Ishikawa (cell line): ENCODE results near the gene SGTA.

Experiments used
- CREB1 ChIP-seq: IDR thresholded peaks from 2 replicates; pipeline ENCODE4 v1.6.1; 2012; ENCODE audit warnings: low read depth
- EP300 ChIP-seq: IDR thresholded peaks from 2 replicates; pipeline ENCODE4 v1.6.1; 2012; ENCODE audit warnings: borderline replicate concordance
- FOXM1 ChIP-seq: IDR thresholded peaks from 2 replicates; pipeline ENCODE4 v1.6.1; 2012; ENCODE audit warnings: low read depth, borderline replicate concordance
- RAD21 ChIP-seq: IDR thresholded peaks from 2 replicates; pipeline ENCODE4 v1.6.1; 2012; ENCODE audit warnings: low read depth
- USF1 ChIP-seq: IDR thresholded peaks from 2 replicates; pipeline ENCODE4 v1.6.1; 2012
- TF ChIP-seq, protein P1 (sequence below): IDR thresholded peaks from 2 replicates; pipeline ENCODE4 v1.6.1; 2012; ENCODE audit warnings: low read depth, mild to moderate bottlenecking

- TF ChIP-seq, protein P1, sequence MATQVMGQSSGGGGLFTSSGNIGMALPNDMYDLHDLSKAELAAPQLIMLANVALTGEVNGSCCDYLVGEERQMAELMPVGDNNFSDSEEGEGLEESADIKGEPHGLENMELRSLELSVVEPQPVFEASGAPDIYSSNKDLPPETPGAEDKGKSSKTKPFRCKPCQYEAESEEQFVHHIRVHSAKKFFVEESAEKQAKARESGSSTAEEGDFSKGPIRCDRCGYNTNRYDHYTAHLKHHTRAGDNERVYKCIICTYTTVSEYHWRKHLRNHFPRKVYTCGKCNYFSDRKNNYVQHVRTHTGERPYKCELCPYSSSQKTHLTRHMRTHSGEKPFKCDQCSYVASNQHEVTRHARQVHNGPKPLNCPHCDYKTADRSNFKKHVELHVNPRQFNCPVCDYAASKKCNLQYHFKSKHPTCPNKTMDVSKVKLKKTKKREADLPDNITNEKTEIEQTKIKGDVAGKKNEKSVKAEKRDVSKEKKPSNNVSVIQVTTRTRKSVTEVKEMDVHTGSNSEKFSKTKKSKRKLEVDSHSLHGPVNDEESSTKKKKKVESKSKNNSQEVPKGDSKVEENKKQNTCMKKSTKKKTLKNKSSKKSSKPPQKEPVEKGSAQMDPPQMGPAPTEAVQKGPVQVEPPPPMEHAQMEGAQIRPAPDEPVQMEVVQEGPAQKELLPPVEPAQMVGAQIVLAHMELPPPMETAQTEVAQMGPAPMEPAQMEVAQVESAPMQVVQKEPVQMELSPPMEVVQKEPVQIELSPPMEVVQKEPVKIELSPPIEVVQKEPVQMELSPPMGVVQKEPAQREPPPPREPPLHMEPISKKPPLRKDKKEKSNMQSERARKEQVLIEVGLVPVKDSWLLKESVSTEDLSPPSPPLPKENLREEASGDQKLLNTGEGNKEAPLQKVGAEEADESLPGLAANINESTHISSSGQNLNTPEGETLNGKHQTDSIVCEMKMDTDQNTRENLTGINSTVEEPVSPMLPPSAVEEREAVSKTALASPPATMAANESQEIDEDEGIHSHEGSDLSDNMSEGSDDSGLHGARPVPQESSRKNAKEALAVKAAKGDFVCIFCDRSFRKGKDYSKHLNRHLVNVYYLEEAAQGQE, result no peak
- TF ChIP-seq FOXM1 (no peak), USF1 (no peak), CREB1 (no peak), EP300 (no peak), RAD21 (no peak)
These were observed 8.4 kb upstream of the SGTA start for GRCh38 chr19:2791440-2791839.
